GM23248 (cell line): Measurements from ENCODE around the gene TMEM203.

ENCODE experiments used
- EZH2 ChIP-seq: fragments of 200-600 bp; sonication (generic); IDR thresholded peaks from 2 replicates; pipeline ENCODE4 v1.6.1; 2018; ENCODE audit warnings: antibody characterized with exemption, mild to moderate bottlenecking; ENCODE audit not compliant: insufficient read depth, poor library complexity, severe bottlenecking
- EZH2phosphoT487 ChIP-seq: fragments of 200-600 bp; sonication (generic); IDR thresholded peaks from 2 replicates; pipeline ENCODE4 v1.6.1; 2018; ENCODE audit warnings: antibody characterized with exemption, moderate library complexity, mild to moderate bottlenecking, low read depth; ENCODE audit not compliant: insufficient read depth

GRCh38 chr9:137161558-137162486, 43.6 kb downstream of the TMEM203 start:
- TF ChIP-seq EZH2 (peak; percentile 19), EZH2phosphoT487 (no peak)
